Stimulated activated CD4-positive, alpha-beta T cell treated with anti-CD3 and anti-CD28 coated beads, Interleukin-1b, Interleukin-23, amount 100 ng/mL, for 48 hours (primary cell): ENCODE results near the gene MGMT.

ENCODE experiments used
- DNase-seq: peaks from one replicate; pipeline ENCODE4 v3.0.0-alpha.2; 2020

Gene MGMT

DNA sequence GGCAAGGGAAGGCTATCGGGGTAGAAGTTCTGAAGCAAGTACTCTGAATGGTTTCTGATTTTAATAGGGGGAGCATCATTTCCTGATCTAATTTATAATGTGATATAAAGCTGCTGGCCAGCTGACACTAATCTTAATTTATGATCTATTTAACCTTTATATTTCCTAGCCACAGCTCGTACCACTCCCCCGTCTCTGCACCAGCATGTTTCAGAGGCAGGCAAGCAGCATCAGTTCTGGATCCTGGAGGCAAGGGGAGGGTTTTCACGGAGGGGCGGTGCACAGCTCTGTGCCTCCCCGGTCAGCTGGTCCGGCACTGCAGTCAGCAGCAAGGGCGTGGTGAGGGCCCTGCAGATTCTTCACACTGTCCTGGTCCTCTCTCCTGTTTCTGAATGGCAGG is 30.0 kb downstream of the MGMT start:
- DNase-seq = no peak

DNA sequence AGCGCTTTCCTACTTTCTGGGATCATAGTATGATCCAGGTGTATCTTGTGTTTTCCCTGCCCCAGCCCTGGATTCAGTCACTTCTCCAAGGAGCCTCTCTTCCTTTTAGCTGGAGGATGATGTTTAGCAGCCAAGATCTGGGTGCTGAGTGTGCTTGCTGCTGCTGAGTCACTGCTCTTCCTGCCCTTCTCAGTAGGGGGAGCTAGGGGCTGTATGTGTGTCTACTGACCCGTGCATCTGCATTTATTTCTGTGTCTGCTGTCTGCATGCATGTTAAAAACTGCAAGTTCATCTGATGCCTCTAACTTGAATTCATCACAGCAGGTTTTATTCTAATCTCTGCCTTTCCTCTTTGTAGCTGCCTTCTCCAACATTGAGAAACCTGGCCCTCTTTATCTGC is 31.6 kb downstream of the MGMT start:
- DNase-seq = no peak

DNA sequence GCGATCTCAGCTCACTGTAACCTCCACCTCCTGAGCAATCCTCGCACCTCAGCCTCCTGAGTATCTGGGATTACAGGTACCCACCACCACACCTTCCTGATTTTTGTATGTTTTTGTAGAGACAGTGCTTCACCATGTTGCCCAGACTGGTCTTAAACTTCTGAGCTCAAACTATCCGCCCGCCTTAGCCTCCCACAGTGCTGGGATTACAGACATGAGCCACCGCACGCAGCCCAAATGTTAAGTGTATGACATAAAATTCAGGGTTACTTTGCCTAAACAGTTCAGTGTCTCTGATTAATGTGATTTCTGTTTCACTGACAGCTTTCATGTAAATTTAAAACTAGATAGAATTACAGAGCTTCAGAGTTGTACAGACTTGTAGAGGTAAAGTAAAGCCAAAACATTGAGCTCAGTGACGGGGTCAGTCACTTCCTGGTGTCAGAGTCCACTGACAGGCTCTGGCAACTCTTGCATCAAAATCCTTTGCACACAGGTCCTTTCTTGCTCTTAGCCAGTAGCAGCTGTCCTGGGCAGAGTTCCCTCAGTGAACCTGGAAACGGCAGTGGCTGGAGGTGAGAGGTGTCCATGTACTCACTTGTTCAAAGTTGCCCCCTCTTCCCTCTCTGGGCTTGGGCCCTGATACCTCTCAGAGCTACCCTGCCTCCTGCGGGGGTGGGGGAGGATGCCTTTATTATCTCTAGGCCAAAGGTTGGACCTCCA is 33.7 kb downstream of the MGMT start:
- no peak for DNase-seq

DNA sequence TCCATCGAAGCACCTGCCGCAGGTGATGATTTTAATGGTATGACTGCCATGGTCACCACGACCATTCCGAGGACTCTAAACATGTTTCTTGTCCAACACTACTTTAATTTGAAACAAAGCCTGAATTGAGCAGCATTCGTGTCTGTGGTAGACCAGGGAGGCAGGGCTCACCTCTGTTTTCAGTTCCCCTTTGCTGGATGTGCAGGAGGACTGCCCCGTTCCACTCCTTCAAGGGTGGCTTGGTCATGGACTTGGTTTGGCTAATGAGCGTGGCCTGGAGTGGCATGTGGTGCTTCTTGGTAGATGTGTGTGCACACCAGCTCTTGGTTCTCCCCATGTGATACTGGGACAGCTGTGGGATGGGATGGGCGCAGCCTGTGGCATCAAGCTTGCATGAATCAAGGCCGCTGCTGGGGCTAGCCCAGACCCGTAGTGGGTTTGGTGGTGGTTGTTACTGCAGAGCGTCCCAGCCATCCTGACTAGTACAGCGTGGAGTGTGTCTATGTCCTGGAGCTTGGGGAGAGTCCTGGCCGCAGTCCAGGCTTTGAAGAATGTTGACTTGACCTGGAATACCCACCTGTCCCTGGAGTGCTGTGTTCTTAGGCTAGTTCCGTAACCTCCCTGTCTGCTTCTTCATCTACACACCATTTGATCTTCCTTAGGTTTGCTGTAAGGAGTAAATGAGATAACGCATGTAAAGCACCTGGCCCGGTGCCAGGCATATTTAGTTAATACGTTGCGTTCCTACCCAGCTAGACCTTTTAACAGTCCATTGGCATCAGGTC is 34.8 kb downstream of the MGMT start:
- no peak for DNase-seq

DNA sequence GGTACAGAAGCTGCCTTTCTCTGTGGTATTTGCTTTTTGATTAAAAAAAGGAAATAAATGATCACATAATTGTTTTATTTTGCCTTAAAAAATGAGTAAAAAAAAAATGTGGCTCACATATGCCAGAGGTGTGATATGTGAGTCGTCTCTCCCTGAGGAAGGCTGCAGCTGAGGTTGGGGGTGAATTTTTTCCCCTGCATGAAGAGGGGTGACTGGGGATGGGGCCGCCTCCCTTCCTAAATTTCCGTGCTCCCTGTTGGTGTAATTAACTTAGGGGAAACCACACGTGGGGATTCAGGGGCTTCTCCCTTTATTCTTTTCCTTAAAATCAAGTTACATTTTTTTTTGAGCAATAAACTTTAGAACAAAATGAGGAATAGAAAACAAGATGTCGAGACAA is 35.4 kb downstream of the MGMT start:
- DNase-seq = no peak

DNA sequence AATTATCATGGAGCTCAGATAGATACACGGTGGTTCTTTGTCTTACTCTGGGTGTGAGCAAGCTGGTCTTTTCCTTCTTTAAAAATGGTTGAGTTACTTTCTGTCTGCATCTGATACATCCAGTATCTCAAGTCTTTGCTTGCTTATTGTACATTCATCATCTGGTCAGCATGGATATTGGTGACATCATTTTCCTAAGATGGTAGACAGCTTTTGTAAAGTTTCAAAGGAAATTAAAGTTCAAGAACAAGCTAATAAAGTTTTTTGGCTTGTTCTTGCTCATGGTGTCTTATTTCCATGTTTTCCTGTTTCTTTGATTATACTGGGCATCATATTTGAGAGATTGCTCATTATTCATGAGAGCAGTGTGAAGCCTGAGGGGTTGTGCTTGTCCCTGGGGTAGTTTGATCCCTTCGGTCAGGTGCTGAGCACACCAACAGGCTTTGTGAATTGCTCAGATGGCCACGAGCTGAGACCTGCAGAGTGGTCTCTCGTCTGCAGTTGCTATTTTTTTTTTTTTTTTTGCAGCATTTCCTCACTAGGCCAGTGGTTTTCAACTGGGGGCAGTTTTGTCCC is 38.5 kb downstream of the MGMT start:
- no peak for DNase-seq

DNA sequence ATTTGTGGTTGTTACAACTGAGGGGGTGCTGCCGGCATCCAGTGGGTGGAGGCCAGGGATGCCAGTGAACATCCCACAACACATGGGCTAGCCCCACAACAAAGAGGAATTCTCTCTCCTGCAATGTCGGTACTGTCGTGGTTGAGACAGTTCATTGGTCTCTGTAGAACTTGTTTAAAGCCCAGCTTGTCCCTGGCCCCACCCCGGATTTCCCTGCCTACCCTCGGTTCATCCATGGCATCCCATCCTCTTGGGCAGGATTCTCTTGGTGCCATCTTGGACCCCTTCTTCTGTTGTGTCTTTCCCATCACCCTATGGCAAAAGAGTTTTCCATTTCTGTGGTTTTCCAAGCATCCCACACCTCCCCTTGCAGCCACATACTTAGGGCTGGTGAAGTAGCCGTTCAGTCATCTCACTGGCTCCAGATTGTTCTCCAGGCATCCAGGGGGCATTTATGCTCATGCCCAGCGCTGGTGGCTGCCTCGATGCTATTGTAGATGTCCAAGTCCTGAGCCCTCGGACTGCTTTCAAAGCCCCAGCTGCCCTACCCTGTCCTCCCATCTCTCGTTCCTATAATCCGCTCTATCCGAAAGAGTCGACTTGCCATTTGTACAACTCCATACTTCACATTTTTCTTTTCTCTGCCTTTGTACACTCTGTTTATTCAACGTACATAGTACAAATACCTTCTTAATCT is 39.2 kb downstream of the MGMT start:
- no peak for DNase-seq

DNA sequence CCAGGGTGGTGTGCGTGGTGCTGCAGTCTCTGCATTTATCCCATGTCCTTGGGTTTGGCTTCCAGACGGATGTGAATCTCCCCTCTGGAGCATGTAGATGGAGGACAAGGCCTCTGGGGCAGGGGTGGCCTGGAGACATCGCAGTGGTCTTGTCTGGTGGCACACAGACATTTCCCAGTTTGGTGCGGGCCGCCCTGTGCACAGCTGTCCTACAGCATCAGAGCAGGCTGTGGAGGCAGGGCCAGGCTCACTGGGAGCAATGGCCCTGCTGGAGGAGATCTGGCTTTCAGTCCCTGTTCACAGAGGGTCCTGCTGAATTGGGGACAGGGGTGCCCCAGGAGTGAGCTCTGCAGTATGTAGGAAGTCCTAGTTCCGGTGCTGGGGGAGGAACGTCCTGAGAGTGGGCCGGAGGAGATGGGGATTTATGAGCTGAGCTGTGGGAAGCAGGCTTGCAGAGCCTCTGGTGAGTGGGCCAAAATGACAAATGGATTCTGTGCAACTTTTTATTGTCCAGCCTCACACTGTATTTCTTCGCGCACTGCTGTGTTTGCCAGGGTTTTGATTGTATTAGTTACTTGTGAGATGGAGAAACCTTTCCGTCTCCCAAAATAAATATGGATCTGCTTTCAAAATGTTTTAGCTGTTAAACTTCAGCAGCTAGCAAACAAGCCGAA is 40.3 kb downstream of the MGMT start:
- no peak for DNase-seq

DNA sequence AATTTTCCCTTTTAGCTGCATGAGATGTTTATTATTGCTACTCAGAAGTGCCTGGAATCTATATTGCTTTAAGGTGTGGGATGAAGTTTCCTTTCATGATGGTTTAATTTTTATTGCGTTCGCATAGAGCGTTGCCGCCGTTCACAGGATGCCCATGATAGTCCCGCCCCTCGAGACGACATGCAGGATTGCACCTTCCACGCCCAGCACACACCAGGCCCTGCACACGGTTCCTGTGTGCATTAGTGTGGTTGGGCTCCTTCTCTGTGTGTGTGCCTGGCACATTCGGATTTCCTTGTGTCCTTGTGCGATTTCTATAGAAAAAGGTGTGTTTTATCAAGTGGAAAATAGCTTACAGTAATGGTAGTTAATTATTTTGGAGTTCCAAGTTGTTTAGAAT is 42.1 kb downstream of the MGMT start:
- no peak for DNase-seq

DNA sequence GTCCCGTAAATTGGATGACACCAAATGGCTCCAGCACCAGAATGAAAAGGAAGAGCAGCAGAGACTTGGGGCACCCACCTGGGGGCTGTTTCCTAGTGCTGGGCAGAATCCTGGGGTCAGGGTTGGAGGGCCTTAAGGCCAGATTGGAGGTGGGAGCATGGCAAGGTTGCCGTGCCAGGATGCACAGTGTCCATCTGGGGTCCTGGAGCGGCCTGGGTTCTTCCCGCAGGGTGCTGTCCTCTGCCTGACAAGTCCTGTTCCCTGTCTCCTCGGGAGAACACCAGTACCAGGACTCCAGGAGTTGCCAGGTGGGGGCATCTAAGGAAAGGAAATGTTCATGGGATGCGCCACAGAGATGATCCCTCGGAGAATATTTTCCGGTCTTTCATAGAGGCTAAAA is 42.8 kb downstream of the MGMT start:
- DNase-seq = no peak

DNA sequence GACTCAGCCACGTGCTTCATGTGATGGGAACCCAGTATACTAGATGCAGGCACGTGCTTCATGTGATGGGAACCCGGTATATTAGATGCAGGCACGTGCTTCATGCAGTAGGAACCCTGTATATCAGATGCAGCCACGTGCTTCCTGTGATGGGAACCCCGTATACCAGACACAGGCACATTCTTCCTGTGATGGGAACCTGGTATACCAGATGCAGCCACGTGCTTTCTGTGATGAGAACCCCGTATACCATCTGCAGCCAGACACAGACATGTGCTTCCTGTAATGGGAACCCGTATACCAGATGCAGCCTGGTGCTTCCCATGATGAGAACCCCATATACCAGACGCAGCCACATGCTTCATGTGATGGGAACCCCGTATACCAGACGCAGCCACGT is 44.0 kb downstream of the MGMT start:
- DNase-seq = no peak

DNA sequence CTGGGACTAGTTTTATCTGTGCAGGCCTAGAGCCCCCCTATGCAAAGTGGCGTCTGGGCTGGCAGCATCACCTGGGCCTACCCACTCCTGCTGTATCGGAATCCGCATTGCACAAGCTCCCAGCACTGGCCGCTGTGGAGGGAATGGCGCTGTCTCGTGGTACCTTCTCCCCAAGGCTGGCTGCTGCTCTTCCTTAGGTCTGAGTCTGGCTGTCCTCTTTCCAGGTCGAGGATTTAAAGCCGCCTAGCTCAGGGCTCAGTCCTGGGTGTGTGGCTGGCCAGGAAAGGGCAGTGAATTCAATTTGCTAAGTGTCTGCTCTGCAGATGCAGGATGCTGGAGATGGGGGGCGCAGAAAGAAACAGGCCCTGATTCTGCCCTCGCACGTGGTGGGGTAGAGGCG is 44.7 kb downstream of the MGMT start:
- DNase-seq = no peak

DNA sequence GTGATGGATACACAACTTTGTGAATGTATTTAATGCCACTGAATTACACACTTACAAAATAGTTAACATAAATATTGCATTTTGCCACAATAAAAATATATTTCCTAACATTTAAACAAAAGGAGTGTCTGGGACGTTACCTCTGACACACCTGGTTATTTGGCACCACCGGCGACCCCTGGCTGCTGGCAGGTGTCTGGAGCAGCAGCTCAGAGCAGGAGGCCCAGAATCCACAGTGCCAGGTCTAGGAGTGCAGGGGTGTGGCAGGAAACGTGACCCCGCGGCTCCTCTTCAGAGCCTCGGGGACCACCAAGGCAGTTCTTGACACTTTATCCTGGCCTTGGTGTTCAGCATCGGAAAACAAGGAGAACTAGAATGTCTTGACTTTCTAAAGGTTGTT is 46.3 kb downstream of the MGMT start:
- DNase-seq = no peak

DNA sequence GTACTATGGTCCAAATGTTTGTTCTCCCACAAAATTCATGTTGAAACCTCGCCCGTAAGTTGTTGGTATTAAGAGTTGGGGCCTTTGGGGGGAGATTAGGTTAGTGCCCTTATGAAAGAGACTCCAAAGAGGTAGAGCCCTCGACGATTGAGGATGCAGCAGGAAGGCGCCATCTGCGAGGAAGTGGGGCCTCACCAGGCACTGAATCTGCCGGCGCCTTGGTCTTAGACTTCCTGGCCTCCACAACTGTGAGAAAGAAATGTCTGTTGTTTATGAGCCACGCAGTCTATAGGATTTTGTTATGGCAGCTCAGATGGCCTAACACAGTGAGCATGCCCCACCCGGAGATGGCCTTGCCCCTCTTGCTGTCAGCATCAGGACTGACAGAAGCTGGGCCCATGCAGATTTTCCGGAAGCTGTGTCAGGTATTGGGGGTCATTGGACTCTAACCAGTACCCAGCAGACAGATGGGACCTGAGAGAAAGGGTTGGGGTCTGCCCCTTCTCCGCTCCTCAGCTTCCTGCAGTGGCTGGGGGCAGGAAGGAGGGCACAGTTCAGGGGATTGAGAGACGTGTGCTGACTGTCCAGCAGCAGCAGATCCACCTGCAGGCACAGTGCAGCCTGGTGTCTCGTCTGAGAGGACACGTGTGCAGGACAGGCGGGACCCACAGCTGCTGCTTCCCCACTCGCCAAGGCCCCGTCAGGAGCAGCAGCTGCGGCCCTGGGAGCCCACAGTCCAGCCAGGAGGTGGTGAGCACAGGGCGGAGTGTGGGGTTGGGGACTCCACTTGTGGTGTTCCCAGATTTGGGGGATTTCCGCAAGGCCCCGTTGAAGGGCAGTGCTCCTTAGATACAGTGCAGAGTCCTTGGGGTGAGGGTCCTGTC is 47.8 kb downstream of the MGMT start:
- no peak for DNase-seq

DNA sequence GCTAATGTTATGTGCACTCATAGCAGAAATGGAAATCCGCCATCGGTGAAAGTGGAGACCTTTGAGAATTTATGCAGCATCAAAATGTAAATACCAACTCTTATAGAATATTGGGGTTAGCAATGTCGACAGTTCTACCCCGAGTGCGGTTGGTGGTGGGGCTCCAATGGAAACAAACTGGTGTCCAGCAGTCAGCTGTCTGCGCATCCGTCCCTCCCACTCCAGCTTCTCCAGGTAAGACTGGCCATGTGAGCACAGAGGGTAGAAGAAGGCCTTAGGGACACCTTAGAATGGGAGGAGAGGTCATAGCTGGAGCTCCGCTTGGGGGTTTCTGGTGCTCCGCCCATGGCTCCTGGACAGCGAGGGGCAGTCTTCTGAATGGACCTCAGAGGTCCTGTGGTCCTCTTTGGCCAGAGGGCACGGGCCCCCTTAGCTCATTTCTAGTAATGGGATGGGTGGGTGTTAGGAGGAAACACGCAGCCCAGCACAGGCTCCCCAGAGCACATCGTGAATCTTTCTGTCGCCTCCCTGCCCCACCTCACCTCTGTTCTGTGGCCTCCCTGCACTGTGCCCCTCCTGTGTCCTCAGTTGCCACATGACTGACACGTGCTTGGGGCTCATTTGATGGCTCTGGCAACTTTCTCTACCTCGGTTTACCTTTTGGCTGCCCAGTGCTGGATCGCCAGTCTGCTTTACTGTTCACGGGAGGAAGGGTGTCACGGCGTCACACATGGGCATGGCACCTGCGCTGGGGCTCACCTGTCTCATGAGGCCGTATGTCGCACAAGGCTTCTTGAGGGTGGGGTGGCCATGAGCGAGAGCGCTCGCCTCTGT is 50.0 kb downstream of the MGMT start:
- DNase-seq = no peak

DNA sequence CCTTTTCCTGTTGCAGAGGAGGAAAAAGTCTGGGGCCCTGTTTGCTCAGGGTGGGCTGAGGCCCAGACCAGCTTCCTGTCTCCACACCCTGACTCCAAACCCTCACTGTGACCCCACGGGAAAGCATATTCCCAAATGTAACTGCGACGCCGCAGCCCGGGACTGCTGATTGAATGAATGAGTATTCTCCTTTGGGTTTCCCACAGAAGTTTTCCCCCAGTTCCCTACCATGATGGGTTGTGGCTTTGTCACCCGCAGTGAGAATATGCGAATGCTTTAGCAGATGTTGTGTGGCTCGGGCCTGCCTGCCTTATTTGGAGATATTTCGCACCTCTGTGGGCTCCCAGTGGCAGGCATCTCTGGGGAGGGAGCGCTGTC is 50.6 kb downstream of the MGMT start:
- DNase-seq = no peak

DNA sequence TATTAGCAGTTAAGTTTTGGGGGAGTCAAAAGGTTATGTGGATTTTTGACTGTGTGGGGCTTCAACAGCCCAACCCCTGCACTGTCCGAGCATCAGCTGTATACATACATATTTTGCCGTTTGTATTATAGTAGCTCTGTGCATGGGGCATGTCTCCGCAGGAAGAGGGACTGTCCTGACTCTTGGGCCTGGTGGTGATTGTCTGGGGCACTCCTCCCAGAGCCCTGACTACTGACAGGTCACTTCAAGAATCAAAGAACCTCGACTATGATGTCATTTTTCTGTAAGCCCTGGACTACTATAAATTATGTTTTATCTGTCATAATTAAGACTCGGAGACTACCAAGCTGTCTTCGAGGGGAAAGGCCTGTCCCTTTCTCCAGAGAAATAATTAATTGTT is 51.8 kb downstream of the MGMT start:
- DNase-seq = no peak

DNA sequence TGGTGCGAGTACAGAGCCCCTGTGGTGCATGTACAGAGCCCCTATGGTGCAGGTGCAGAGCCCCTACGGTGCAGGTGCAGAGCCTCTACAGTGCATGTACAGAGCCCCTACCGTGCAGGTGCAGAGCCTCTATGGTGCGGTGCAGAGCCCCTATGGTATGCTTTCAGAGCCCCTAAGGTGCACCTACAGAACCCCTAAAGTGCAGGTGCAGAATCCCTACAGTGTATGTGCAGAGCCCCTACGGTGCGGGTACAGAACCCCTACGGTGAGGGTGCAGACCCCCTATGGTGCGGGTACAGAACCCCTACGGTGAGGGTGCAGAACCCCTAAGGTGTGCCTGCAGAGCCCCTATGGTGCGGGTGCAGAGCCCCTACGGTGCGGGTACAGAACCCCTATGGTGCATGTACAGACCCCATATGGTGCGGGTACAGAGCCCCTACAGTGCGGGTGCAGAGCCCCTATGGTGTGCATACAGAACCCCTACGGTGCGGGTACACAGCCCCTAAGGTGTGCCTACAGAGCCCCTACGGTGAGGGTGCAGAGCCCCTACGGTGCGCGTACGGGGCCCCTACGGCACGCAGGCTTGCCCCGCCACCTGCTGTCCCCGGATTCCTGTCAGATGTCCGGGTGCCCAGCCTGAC is 53.5 kb downstream of the MGMT start:
- no peak for DNase-seq

DNA sequence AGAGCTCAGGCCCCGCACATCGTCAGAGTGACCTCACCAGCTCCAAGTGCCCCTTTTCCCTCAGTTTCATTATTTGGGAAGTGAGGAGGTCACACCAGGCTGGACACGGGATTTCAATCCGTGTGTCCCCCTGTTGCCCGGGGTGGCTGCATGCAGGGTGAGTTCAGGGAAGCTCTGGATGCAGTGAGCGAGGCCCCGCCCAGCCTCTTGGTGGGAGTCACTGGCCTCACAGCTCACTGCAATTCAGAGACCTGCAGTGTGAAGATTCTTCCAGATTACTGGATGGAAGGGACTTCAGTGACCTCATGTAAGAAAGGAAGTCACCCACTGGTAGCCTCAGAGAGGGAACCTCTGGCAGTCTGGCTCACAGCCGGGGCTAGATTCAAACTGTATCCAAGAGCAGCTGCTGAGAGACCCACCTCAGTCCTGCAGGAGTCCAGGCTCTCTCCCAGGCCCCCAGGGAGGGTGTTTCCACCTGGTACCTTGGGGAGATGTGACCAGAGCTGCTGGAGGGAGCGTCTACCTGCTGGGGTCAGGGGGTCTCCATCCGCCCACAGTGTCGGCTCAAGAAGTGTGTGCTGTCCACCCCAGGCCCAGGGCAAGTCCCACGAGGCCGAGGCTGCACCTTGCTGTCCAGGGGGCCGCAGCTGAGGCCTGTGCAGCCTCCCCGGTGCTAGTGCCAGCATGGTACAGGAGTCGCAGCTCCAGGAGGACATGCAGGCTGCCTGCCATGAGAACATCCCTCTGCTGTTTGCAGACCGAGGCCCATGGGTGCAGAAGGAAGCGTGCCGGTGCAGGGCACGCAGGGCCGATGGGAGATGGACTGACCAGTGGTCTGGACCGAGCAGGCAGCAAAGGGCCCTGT is 54.4 kb downstream of the MGMT start:
- DNase-seq = no peak
